HCT116 (cell line): ENCODE data around the gene LSM12.

ENCODE experiments used
- TF ChIP-seq, protein P1 (sequence below), 3 experiments: fragments of 200-600 bp in 1 of 3; sonication (generic) in 1 of 3; IDR thresholded peaks in 2 of 3; conservative IDR thresholded peaks in 1 of 3; 2 replicates each; pipeline ENCODE4 v1.5.1; 2012 to 2017; ENCODE audit warnings: low read depth in 2 of 3, low read length in 2 of 3, antibody characterized with exemption in 1 of 3, borderline replicate concordance in 1 of 3, control low read depth in 1 of 3, mild to moderate bottlenecking in 1 of 3, mixed read lengths in 1 of 3, mixed run types in 1 of 3, moderate library complexity in 1 of 3; ENCODE audit not compliant: insufficient read depth in 1 of 3
- TF ChIP-seq, protein P2 (sequence below): IDR thresholded peaks from 2 replicates; pipeline ENCODE4 v1.6.1; 2012; ENCODE audit warnings: low read depth

DNA sequence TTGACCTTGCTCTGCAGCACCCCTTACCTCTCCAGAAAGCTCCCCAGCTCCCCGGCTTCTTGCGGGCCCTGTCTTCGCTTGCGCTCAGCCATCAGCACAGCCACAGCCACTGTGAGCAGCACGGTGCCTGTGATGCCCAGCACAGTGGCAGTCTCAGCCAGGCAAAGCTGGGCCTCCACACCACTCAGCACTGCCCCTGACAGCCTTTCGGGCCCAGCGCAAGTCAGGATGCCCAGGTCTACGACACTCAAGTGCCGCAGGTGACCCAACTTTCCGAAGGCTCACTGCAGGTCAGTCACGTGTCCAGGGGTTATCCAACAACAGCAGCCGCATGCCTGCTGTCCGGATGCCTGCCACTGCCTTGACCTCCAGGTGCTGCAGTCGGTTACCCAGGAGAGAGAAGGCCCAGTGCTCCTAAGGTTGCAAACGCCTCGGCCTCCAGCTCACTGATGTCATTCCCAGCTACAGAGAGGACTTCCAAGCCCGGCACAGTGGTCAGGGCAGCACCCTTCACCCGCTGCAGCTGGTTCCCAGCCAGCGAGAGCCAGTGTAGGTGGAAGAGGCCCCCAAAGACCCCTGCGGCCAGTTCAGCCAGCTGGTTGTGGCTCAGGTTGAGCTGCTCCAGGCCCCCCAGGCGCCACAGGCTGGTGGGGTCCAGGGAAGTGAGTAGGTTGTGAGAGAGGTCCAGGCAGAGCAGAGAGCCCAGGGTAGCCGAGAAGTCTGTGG lies 42.8 kb downstream of the LSM12 start:
- TF ChIP-seq, protein P1, sequence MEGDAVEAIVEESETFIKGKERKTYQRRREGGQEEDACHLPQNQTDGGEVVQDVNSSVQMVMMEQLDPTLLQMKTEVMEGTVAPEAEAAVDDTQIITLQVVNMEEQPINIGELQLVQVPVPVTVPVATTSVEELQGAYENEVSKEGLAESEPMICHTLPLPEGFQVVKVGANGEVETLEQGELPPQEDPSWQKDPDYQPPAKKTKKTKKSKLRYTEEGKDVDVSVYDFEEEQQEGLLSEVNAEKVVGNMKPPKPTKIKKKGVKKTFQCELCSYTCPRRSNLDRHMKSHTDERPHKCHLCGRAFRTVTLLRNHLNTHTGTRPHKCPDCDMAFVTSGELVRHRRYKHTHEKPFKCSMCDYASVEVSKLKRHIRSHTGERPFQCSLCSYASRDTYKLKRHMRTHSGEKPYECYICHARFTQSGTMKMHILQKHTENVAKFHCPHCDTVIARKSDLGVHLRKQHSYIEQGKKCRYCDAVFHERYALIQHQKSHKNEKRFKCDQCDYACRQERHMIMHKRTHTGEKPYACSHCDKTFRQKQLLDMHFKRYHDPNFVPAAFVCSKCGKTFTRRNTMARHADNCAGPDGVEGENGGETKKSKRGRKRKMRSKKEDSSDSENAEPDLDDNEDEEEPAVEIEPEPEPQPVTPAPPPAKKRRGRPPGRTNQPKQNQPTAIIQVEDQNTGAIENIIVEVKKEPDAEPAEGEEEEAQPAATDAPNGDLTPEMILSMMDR (IDR thresholded peaks at IDR 0.05 in 2 of 3, conservative IDR thresholded peaks at IDR 0.05 in 1 of 3; ENCODE audit: borderline replicate concordance in 1 of 3, insufficient read depth in 1 of 3, low read depth in 2 of 3, low read length in 2 of 3), result no peak
- TF ChIP-seq, protein P2, sequence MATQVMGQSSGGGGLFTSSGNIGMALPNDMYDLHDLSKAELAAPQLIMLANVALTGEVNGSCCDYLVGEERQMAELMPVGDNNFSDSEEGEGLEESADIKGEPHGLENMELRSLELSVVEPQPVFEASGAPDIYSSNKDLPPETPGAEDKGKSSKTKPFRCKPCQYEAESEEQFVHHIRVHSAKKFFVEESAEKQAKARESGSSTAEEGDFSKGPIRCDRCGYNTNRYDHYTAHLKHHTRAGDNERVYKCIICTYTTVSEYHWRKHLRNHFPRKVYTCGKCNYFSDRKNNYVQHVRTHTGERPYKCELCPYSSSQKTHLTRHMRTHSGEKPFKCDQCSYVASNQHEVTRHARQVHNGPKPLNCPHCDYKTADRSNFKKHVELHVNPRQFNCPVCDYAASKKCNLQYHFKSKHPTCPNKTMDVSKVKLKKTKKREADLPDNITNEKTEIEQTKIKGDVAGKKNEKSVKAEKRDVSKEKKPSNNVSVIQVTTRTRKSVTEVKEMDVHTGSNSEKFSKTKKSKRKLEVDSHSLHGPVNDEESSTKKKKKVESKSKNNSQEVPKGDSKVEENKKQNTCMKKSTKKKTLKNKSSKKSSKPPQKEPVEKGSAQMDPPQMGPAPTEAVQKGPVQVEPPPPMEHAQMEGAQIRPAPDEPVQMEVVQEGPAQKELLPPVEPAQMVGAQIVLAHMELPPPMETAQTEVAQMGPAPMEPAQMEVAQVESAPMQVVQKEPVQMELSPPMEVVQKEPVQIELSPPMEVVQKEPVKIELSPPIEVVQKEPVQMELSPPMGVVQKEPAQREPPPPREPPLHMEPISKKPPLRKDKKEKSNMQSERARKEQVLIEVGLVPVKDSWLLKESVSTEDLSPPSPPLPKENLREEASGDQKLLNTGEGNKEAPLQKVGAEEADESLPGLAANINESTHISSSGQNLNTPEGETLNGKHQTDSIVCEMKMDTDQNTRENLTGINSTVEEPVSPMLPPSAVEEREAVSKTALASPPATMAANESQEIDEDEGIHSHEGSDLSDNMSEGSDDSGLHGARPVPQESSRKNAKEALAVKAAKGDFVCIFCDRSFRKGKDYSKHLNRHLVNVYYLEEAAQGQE, result no peak
